Measurements from ENCODE around the gene PLK2.
A peak's percentile ranks its signal among the peaks of the same experiment; 100 is the strongest.

The PLK2 gene

DNA sequence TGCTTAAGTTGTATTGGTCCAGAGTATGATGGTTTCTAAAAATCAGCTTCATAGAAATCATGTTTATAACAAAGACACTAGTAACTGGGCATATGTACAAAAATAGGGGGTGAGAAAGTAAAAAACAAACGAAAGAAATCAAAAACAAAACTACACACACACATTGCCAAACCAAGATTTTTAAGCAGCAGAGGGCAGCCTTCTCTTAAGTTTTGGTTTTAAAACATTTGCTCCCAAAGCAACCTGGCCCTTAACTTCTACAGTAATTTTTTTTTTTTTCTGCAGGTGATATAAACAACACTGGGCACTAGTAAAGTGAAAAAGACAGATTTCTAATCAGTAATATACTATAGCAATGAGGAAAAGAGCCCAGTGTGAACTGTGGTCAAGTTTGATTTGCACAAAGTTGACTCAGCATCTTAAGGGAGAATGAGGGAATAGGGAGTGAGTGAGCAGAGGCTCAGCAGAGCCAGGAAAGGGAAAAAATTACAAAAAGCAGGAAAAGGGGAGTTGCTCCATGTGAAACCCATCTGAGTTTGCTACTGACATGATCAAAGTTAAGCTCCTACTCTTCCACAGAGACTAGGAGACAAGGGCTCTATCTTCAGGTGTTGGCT is 18.0 kb upstream of the PLK2 start:
- no peak for DNase-seq (ENCODE audit: low read depth)

DNA sequence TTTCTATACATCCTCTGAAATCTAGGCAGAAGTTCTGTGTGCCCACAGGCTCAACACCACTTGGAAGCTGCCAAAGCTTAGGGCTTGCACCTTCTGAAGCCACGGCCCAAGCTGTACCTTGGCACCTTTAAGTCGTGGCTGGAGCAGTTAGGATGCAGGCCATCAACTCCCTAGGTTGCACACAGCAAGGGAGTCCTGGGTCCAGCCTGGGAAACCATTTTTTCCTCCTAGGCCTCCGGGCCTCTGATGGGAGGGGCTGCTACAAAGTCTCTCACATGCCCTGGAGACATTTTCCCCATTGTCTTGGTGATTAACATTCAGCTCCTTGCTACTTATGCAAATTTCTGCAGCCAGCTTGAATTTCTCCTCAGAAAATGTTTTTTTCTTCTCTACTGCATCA is 15.5 kb upstream of the PLK2 start:
- no peak for DNase-seq (ENCODE audit: low read depth)

- DNase-seq (ENCODE audit: low read depth): no peak
Measured at GRCh38 chr5:58469896-58470295, 10.0 kb upstream of the PLK2 start.

GRCh38 chr5:58466939-58467338 is 7.1 kb upstream of the PLK2 start:
- no peak for DNase-seq (ENCODE audit: low read depth)

DNA sequence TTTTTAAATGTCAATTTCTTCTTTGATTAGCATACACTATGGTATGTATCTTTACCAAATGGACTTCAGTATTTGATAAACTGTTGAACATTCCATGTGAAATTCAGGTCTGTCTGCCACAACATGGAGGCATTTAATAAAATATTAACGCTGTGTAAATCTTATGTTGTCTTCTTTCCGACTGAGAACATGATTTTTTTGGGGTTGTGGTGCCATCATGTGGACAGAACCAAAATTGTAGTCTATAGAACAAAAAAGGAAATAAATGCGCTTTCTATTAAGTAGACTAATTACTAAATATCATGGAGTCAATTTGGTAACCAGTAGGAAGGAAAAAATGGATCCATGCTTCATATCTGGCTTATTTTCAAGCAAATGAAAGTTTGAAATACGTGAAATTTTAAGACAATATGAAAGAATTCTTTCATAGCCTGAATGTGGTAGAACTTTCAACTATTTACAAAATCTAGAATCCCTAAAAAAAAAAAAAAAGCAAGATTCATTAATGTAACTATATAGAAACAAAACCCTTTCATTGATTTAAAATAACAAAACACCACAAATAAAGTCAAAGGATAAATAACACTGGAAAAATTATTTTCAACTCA is 2.8 kb upstream of the PLK2 start:
- DNase-seq (ENCODE audit: low read depth): peak; percentile 6

GRCh38 chr5:58462154-58462553 is 2.3 kb upstream of the PLK2 start:
- no peak for DNase-seq (ENCODE audit: low read depth)

GRCh38 chr5:58460732-58461286 is 923 bp upstream of the PLK2 start:
- peak; percentile 86 for DNase-seq (ENCODE audit: low read depth)

- peak; percentile 9 for DNase-seq (ENCODE audit: low read depth)
Measured at GRCh38 chr5:58459146-58460001, 512 bp downstream of the PLK2 start.

GRCh38 chr5:58458743-58459145 is 1.1 kb downstream of the PLK2 start:
- DNase-seq (ENCODE audit: low read depth): no peak

GRCh38 chr5:58458141-58458742 is 1.6 kb downstream of the PLK2 start:
- DNase-seq (ENCODE audit: low read depth): no peak

DNA sequence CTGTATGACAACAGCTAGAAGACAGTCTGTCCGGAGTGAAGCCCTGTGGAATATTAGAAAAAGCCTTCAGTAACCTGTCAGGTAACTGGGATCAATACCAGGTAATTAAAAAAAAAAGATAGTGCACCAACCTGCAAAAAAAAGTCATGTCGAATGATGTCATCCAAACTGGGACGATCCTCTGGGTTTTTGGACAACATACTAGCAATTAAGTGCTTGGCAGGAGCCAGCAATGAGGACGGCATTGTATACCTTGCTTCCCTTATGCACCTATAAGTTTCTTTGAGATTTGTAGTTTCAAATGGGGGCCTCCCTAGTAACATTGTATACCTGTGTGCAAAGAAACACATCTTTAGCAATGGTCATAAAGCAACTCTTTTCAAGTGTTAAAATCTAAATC is 2.8 kb downstream of the PLK2 start:
- no peak for DNase-seq (ENCODE audit: low read depth)

- DNase-seq (ENCODE audit: low read depth): no peak
Measured at GRCh38 chr5:58456486-58456885, 3.4 kb downstream of the PLK2 start.

DNA sequence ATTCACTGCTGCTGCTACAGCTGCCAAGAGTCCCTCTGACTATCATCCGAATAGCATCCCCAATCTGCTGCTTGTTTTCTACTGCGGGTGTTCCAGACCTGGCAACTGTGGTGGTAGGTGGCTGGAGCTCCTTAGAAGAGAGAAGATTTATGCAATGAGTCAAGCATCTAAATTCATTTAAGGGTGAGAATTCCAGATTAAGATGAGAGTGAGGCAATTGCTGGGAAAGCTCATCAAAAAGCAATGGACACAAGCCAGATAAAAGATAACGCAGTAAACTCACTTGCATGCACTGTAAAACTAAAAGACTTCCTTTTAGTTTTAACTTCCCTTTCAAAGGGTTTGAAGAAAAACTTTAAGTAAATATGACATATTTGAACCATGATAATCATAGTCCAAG is 3.9 kb downstream of the PLK2 start:
- DNase-seq (ENCODE audit: low read depth): no peak

DNA sequence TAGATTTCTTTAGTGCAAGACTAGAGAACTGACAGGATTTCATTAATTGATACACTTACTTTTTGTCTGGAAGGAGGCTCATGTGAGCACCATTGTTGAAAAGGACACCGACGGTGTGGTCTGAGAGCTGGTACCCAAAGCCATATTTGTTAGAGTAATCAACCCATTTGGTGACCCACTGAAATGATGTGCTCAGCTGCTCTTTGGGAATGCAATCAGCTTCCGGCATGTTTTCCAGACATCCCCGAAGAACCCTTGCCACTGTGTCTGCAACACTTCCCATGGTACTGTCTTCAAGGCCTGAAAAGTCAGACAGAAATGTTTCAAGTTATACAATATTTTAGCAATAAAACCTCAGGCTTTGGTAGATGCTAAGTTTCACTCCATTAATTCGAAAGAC is 4.4 kb downstream of the PLK2 start:
- no peak for DNase-seq (ENCODE audit: low read depth)

DNA sequence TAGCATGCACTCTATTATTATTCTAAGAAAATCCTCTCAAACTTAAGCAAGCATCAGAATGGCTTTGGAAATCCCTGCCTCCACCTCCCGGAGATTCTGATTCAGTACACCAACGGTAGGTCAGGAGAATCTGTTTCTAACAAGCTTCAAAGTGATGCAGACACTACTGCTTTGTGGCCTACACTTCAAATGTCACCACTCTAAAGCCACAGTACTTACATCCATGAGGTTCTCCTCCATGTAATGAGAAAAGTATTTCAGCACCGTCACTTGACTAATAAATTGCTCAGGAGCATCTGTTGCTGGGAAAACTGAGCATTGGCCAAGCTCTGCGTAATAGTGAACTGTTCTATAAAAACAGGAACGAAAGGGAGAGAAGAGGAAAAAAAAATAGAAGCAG is 4.8 kb downstream of the PLK2 start:
- no peak for DNase-seq (ENCODE audit: low read depth)

GRCh38 chr5:58454025-58454424 is 5.9 kb downstream of the PLK2 start:
- no peak for DNase-seq (ENCODE audit: low read depth)

DNA sequence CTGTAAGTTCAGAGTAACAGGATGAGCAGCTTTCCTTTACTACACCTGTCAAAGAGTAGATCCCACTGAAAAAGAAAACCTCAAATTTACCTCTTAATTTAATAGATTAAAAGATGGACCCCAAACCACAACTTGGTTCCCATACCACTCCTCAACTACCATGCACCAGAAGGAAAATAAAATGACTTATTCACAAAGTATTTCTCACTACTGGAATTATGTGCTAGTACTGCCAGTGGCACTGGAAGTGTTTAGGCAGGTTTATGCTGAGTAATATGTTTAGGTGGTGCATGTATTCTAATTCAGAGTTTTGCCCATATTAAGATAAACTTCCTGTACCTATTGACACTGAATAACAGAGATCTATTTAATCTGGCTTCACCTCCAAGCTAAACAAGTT is 6.6 kb downstream of the PLK2 start:
- DNase-seq (ENCODE audit: low read depth): no peak

DNA sequence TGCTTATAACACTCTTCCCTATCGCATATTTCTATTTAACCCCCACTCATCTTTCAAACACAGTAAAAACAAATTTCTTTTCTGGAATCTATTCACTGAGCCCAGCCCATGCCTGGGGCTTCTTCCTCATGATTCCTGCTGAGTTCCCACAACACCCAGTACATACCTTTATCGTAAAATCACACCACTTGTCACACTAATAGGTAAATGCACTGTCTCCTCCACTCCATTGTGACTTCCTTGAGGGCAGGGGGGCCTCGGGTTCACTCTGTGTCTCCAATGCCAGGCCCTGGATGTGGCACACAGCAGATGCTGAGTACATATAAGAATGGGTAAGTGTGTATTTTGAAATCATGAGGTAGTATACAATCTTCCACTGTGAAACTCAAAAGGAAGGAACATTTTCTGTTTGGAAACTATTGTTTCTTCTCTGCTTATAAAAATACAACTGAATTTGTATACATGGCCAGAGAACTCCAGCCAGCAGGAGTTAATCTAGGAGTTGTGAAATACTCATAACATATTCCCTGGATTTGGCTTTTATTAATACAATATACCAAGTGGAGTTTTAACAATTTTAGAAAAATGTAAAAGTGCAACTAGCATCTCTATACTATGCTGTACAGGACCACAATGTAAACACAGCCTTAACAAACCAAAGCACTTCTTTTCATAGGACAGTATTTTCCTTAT is 7.2 kb downstream of the PLK2 start:
- no peak for DNase-seq (ENCODE audit: low read depth)

GRCh38 chr5:58451732-58452565 is 7.9 kb downstream of the PLK2 start:
- DNase-seq (ENCODE audit: low read depth): no peak

- DNase-seq (ENCODE audit: low read depth): no peak
Measured at GRCh38 chr5:58450811-58451629, 8.9 kb downstream of the PLK2 start.
